Retinal pigment epithelial cell (primary cell): ENCODE data around the gene NKIRAS2.

Experiments
- DNase-seq: peaks from one replicate; pipeline ENCODE4 v3.0.0-alpha.2; 2010; ENCODE audit warnings: low read depth
- H3K4me3 ChIP-seq: 2 replicates; pipeline ENCODE4 v1.5.1; 2011; ENCODE audit warnings: mild to moderate bottlenecking, low read length, control low read depth, moderate library complexity
- CTCF ChIP-seq: conservative IDR thresholded peaks from 2 replicates; pipeline ENCODE4 v1.5.1; 2011; ENCODE audit warnings: low read depth, low read length, control low read depth, inconsistent platforms

The NKIRAS2 gene

GRCh38 chr17:42067371-42068091 is 47.6 kb downstream of the NKIRAS2 start:
- no peak for DNase-seq
- TF ChIP-seq CTCF: peak; percentile 97
- H3K4me3 ChIP-seq: no peak overlapping the region

GRCh38 chr17:42068979-42069378 is 49.1 kb downstream of the NKIRAS2 start:
- H3K4me3 ChIP-seq: no peak overlapping the region
- no peak for TF ChIP-seq CTCF

GRCh38 chr17:42071810-42072209 is 51.9 kb downstream of the NKIRAS2 start:
- TF ChIP-seq CTCF: no peak
- no peak for DNase-seq
- H3K4me3 ChIP-seq: peak overlapping the region; percentile 32

More at GRCh38 chr17:42068979-42069378, 49.1 kb downstream of the NKIRAS2 start:
- DNase-seq: no peak

GRCh38 chr17:42072323-42073187 is 52.7 kb downstream of the NKIRAS2 start:
- DNase-seq: no peak
- peak overlapping the region; percentile 32 for H3K4me3 ChIP-seq
- TF ChIP-seq CTCF: no peak
